HL-60 (cell line): ENCODE data around the gene ADCY1.

ENCODE experiments used
- CTCF ChIP-seq: IDR thresholded peaks from one replicate; pipeline ENCODE4 v1.5.1; 2011; ENCODE audit warnings: low read length, control low read depth, inconsistent platforms; ENCODE audit not compliant: insufficient read depth
- GABPA ChIP-seq: IDR thresholded peaks from 2 replicates; pipeline ENCODE4 v1.6.1; 2012; ENCODE audit warnings: low read depth
- SPI1 ChIP-seq: IDR thresholded peaks from 2 replicates; pipeline ENCODE4 v1.6.1; 2012; ENCODE audit warnings: low read depth, mild to moderate bottlenecking, borderline replicate concordance

GRCh38 chr7:45578467-45578866, 4.3 kb downstream of the ADCY1 start:
- TF ChIP-seq SPI1: no peak
- no peak for TF ChIP-seq CTCF
- no peak for TF ChIP-seq GABPA
